MG63 (cell line): ENCODE measurements around the gene EPHB6. TPM values are rescaled to one million over a fixed set of nuclear protein-coding genes. Genes with fewer than 3 reads are reported as not detected.

Source experiments
- DNase-seq: peaks from one replicate; pipeline ENCODE4 v3.0.0-alpha.2; 2020
- H3K27me3 ChIP-seq: fragments of 250-450 bp; sonication (Bioruptor Pico); 2 replicates; pipeline ENCODE4 v1.5.1; 2020; ENCODE audit warnings: mild to moderate bottlenecking, moderate library complexity
- H3K36me3 ChIP-seq: fragments of 250-450 bp; sonication (Bioruptor Pico); 2 replicates; pipeline ENCODE4 v1.5.1; 2020; ENCODE audit warnings: mild to moderate bottlenecking, moderate library complexity
- H3K4me3 ChIP-seq: fragments of 250-450 bp; sonication (Bioruptor Pico); 2 replicates; pipeline ENCODE4 v1.5.1; 2020; ENCODE audit warnings: mild to moderate bottlenecking, moderate library complexity
- H3K9me3 ChIP-seq: fragments of 250-450 bp; sonication (Bioruptor Pico); 2 replicates; pipeline ENCODE4 v1.5.1; 2020; ENCODE audit warnings: mild to moderate bottlenecking, moderate library complexity
- total RNA-seq: library from RNA; depleted of rRNA; stranded (reverse); fragments of >200 nt; shearing (Covaris generic); gene quantifications from 2 replicates; pipeline ENCODE4 v1.2.3, GENCODE V29; 2014; ENCODE audit warnings: low replicate concordance; rRNA removed

Gene EPHB6
- 0.96 and 3.6 TPM in 2 replicates for total RNA-seq

GRCh38 chr7:142854372-142855113, at the start of gene EPHB6:
Gene EPHB6 (plus strand): TSS chr7:142855076. CDS start chr7:142863228, 8,152 bp downstream.
- no peaks in the 10 kb centered on the region for H3K36me3 ChIP-seq
- H3K9me3 ChIP-seq, result no peaks in the 10 kb centered on the region
- H3K4me3 ChIP-seq, result peak within 1 kb of the TSS; percentile 50
- peaks cover 4% of the 10 kb centered on the region; the same call in 1 of the 2 replicates for H3K27me3 ChIP-seq
- DNase-seq, result peak; percentile 68

- 0 out of 2 replicates have a peak, but pooled peaks cover 2% of the 10 kb centered on the region for H3K27me3 ChIP-seq
- H3K36me3 ChIP-seq, result no peaks in the 10 kb centered on the region
- no peak for DNase-seq
- H3K4me3 ChIP-seq, result no peak overlapping the region
- no peaks in the 10 kb centered on the region for H3K9me3 ChIP-seq
Observed at GRCh38 chr7:142805350-142806021, 49.4 kb upstream of the EPHB6 start.

- no peak for DNase-seq
- no peak overlapping the region for H3K4me3 ChIP-seq
Observed at GRCh38 chr7:142806022-142806356, 48.9 kb upstream of the EPHB6 start.

GRCh38 chr7:142806957-142807356, 47.9 kb upstream of the EPHB6 start:
- DNase-seq, result no peak
- no peak overlapping the region for H3K4me3 ChIP-seq
- 0 out of 2 replicates have a peak, but pooled peaks cover 2% of the 10 kb centered on the region for H3K27me3 ChIP-seq
- no peaks in the 10 kb centered on the region for H3K9me3 ChIP-seq
- no peaks in the 10 kb centered on the region for H3K36me3 ChIP-seq

More at GRCh38 chr7:142806022-142806356, 48.9 kb upstream of the EPHB6 start:
- H3K36me3 ChIP-seq, result no peaks in the 10 kb centered on the region
- 0 out of 2 replicates have a peak, but pooled peaks cover 2% of the 10 kb centered on the region for H3K27me3 ChIP-seq
- H3K9me3 ChIP-seq, result no peaks in the 10 kb centered on the region

GRCh38 chr7:142807855-142808460, 46.9 kb upstream of the EPHB6 start:
- Histone ChIP-seq H3K9me3 (no peaks in the 10 kb centered on the region), H3K27me3 (0 out of 2 replicates have a peak, but pooled peaks cover 2% of the 10 kb centered on the region), H3K4me3 (no peak overlapping the region), H3K36me3 (no peaks in the 10 kb centered on the region)
- no peak for DNase-seq

- DNase-seq, result no peak
- H3K27me3 ChIP-seq, result 0 out of 2 replicates have a peak, but pooled peaks cover 2% of the 10 kb centered on the region
- H3K36me3 ChIP-seq, result no peaks in the 10 kb centered on the region
- H3K9me3 ChIP-seq, result no peaks in the 10 kb centered on the region
- H3K4me3 ChIP-seq, result no peak overlapping the region
Observed at GRCh38 chr7:142808461-142808801, 46.4 kb upstream of the EPHB6 start.

- Histone ChIP-seq H3K36me3 (no peaks in the 10 kb centered on the region), H3K4me3 (no peak overlapping the region)
- no peak for DNase-seq
Observed at GRCh38 chr7:142808802-142809583, 45.9 kb upstream of the EPHB6 start.

GRCh38 chr7:142809671-142810070, 45.2 kb upstream of the EPHB6 start:
- no peak overlapping the region for H3K4me3 ChIP-seq
- H3K9me3 ChIP-seq, result no peaks in the 10 kb centered on the region
- DNase-seq, result no peak
- no peaks in the 10 kb centered on the region for H3K36me3 ChIP-seq
- 0 out of 2 replicates have a peak, but pooled peaks cover 2% of the 10 kb centered on the region for H3K27me3 ChIP-seq

More at GRCh38 chr7:142808802-142809583, 45.9 kb upstream of the EPHB6 start:
- Histone ChIP-seq H3K9me3 (no peaks in the 10 kb centered on the region), H3K27me3 (0 out of 2 replicates have a peak, but pooled peaks cover 2% of the 10 kb centered on the region)

- DNase-seq, result no peak
- Histone ChIP-seq H3K9me3 (no peaks in the 10 kb centered on the region), H3K36me3 (no peaks in the 10 kb centered on the region), H3K4me3 (no peak overlapping the region), H3K27me3 (0 out of 2 replicates have a peak, but pooled peaks cover 2% of the 10 kb centered on the region)
Observed at GRCh38 chr7:142811154-142811737, 43.6 kb upstream of the EPHB6 start.

GRCh38 chr7:142812437-142813215, 42.2 kb upstream of the EPHB6 start:
- no peak for DNase-seq
- H3K9me3 ChIP-seq, result no peaks in the 10 kb centered on the region
- 0 out of 2 replicates have a peak, but pooled peaks cover 2% of the 10 kb centered on the region for H3K27me3 ChIP-seq
- no peak overlapping the region for H3K4me3 ChIP-seq
- H3K36me3 ChIP-seq, result no peaks in the 10 kb centered on the region

- no peak overlapping the region for H3K4me3 ChIP-seq
- H3K27me3 ChIP-seq, result 0 out of 2 replicates have a peak, but pooled peaks cover 2% of the 10 kb centered on the region
- no peaks in the 10 kb centered on the region for H3K9me3 ChIP-seq
- DNase-seq, result peak; percentile 20
- H3K36me3 ChIP-seq, result no peaks in the 10 kb centered on the region
Observed at GRCh38 chr7:142813226-142813625, 41.6 kb upstream of the EPHB6 start.

GRCh38 chr7:142813699-142814098, 41.2 kb upstream of the EPHB6 start:
- Histone ChIP-seq H3K27me3 (0 out of 2 replicates have a peak, but pooled peaks cover 2% of the 10 kb centered on the region), H3K36me3 (no peaks in the 10 kb centered on the region), H3K9me3 (no peaks in the 10 kb centered on the region), H3K4me3 (no peak overlapping the region)
- no peak for DNase-seq

- 0 out of 2 replicates have a peak, but pooled peaks cover 2% of the 10 kb centered on the region for H3K27me3 ChIP-seq
- H3K9me3 ChIP-seq, result no peaks in the 10 kb centered on the region
- DNase-seq, result no peak
- no peaks in the 10 kb centered on the region for H3K36me3 ChIP-seq
- H3K4me3 ChIP-seq, result no peak overlapping the region
Observed at GRCh38 chr7:142814451-142814850, 40.4 kb upstream of the EPHB6 start.

GRCh38 chr7:142815134-142815533, 39.7 kb upstream of the EPHB6 start:
- H3K36me3 ChIP-seq, result no peaks in the 10 kb centered on the region
- no peak for DNase-seq
- H3K27me3 ChIP-seq, result 0 out of 2 replicates have a peak, but pooled peaks cover 2% of the 10 kb centered on the region
- H3K4me3 ChIP-seq, result no peak overlapping the region
- H3K9me3 ChIP-seq, result no peaks in the 10 kb centered on the region

- no peak for DNase-seq
- H3K27me3 ChIP-seq, result peaks cover 5% of the 10 kb centered on the region; the same call in 1 of the 2 replicates
- H3K9me3 ChIP-seq, result no peaks in the 10 kb centered on the region
- no peak overlapping the region for H3K4me3 ChIP-seq
- H3K36me3 ChIP-seq, result no peaks in the 10 kb centered on the region
Observed at GRCh38 chr7:142817506-142817905, 37.4 kb upstream of the EPHB6 start.
